Small intestine (tissue), 7 donors: ENCODE data around the gene ABCB8. TPM values are rescaled to one million over a fixed set of nuclear protein-coding genes. Genes with fewer than 3 reads are reported as not detected.

Source experiments
- DNase-seq, 2 donors: peaks; one replicate each; pipeline versions ENCODE4 v3.0.0 to v3.0.0-alpha.2; 2013
- FAIRE-seq: peaks from 2 replicates; lab custom pipeline; 2012; peaks lifted over from hg19 to GRCh38; lab: Jason Lieb, UNC
- H3K27ac ChIP-seq, 3 donors: one replicate each; pipeline ENCODE4 v1.5.1; 2013; ENCODE audit warnings: low read length in 2 of 3, mild to moderate bottlenecking in 2 of 3, control low read depth in 1 of 3, inconsistent platforms in 1 of 3, low read depth in 1 of 3, moderate library complexity in 1 of 3
- H3K27me3 ChIP-seq, 3 donors: one replicate each; pipeline ENCODE4 v1.6.1; 2013; ENCODE audit warnings: low read length in 3 of 3, inconsistent platforms in 1 of 3; ENCODE audit not compliant: control insufficient read depth in 3 of 3, insufficient read depth in 3 of 3
- H3K36me3 ChIP-seq, 3 donors: one replicate each; pipeline ENCODE4 v1.6.1; 2013; ENCODE audit warnings: low read length in 3 of 3, inconsistent platforms in 1 of 3, low read depth in 1 of 3, mild to moderate bottlenecking in 1 of 3, moderate library complexity in 1 of 3; ENCODE audit not compliant: control insufficient read depth in 3 of 3, insufficient read depth in 2 of 3
- H3K4me1 ChIP-seq, 3 donors: one replicate each; pipeline ENCODE4 v1.6.1; 2013; ENCODE audit warnings: low read length in 2 of 3, inconsistent platforms in 1 of 3, low read depth in 1 of 3, mild to moderate bottlenecking in 1 of 3, moderate library complexity in 1 of 3; ENCODE audit not compliant: control insufficient read depth in 3 of 3, insufficient read depth in 2 of 3
- H3K4me3 ChIP-seq, 3 donors: one replicate each; pipeline ENCODE4 v1.5.1; 2013; ENCODE audit warnings: low read length in 3 of 3, control low read depth in 1 of 3, inconsistent platforms in 1 of 3, low read depth in 1 of 3, mild to moderate bottlenecking in 1 of 3, moderate library complexity in 1 of 3
- H3K9me3 ChIP-seq, 2 donors: one replicate each; pipeline ENCODE4 v1.6.1; 2013; ENCODE audit warnings: low read depth in 1 of 2, low read length in 1 of 2; ENCODE audit not compliant: control insufficient read depth in 2 of 2, insufficient read depth in 1 of 2
- WGBS, 3 donors: extraction: QIAGEN DNeasy Blood & Tissue Kit; methylation state at CpG; one replicate each; pipeline ENCODE4 v1.1.7; 2013; 5-methylcytosine and 5-hydroxymethylcytosine counted together
- polyA plus RNA-seq, 4 donors: library from polyadenylated mRNA; stranded (reverse) in 3 of 4; unstranded in 1 of 4; fragments of 200-250 nt in 3 of 4; fragments of 120-200 nt in 1 of 4; gene quantifications; one replicate each; pipeline versions ENCODE4 v1.2.1 to v1.2.3, GENCODE V29; 2013
- donor health status: healthy with polysubstance abuse.
- donor health status: control.
- donor health status: control.
- donor health status: Bipolar disorder and iron deficiency.
- donor health status: healthy.

The ABCB8 gene
- polyA plus RNA-seq, 4 donors = 15.4 to 29.9 (median 16.2) TPM

- H3K9me3 ChIP-seq = peaks cover 0 to 17% of the 10 kb centered on the region in 2 donors
- FAIRE-seq (no peak), DNase-seq (peak in 1 of 2 donors; percentile 60)
- H3K4me3 ChIP-seq = no peak overlapping the region
- H3K36me3 ChIP-seq = no peaks in the 10 kb centered on the region
- peaks cover 0 to 14% (median 0%) of the 10 kb centered on the region in 3 donors for H3K4me1 ChIP-seq
- 39 to 44% (median 40%) methylated on average over 13 to 15 of the region's 15 CpGs for WGBS, 3 donors
- no peaks in the 10 kb centered on the region for H3K27me3 ChIP-seq
- H3K27ac ChIP-seq = no peak overlapping the region
Measured at GRCh38 chr7:150994141-150994837, 34.0 kb upstream of the ABCB8 start.

GRCh38 chr7:150994838-150995510 is 33.3 kb upstream of the ABCB8 start:
- peaks cover 0 to 14% (median 0%) of the 10 kb centered on the region in 3 donors for H3K4me1 ChIP-seq
- H3K27me3 ChIP-seq = no peaks in the 10 kb centered on the region
- H3K27ac ChIP-seq = no peak overlapping the region
- H3K36me3 ChIP-seq = no peaks in the 10 kb centered on the region
- WGBS, 3 donors = 61 to 71% (median 67%) methylated on average over 19 of the region's 19 CpGs
- peaks cover 0 to 14% of the 10 kb centered on the region in 2 donors for H3K9me3 ChIP-seq
- no peak overlapping the region for H3K4me3 ChIP-seq
- DNase-seq = no peak
- FAIRE-seq = no peak

GRCh38 chr7:150996376-150997074 is 31.7 kb upstream of the ABCB8 start:
- peak overlapping the region in 1 of 3 donors; percentile 8 for H3K4me3 ChIP-seq
- WGBS, 3 donors = 34 to 44% (median 37%) methylated on average over 31 of the region's 31 CpGs

GRCh38 chr7:150997075-150997511 is 31.2 kb upstream of the ABCB8 start:
- Histone ChIP-seq H3K27me3 (no peaks in the 10 kb centered on the region), H3K27ac (no peak overlapping the region), H3K4me3 (no peak overlapping the region), H3K9me3 (no peaks in the 10 kb centered on the region), H3K4me1 (peaks cover 0 to 14% (median 0%) of the 10 kb centered on the region in 3 donors), H3K36me3 (peaks cover 0 to 2% (median 0%) of the 10 kb centered on the region in 3 donors)
- DNase-seq = no peak
- WGBS, 3 donors = 77 to 87% (median 78%) methylated on average over 4 to 8 of the region's 8 CpGs
- FAIRE-seq = no peak

More at GRCh38 chr7:150996376-150997074, 31.7 kb upstream of the ABCB8 start:
- H3K27me3 ChIP-seq = no peaks in the 10 kb centered on the region
- H3K36me3 ChIP-seq = peaks cover 0 to 2% (median 0%) of the 10 kb centered on the region in 3 donors
- peaks cover 0 to 14% (median 0%) of the 10 kb centered on the region in 3 donors for H3K4me1 ChIP-seq
- H3K9me3 ChIP-seq = no peaks in the 10 kb centered on the region
- H3K27ac ChIP-seq = no peak overlapping the region
- FAIRE-seq (no peak), DNase-seq (peak in 1 of 2 donors; percentile 65)

GRCh38 chr7:150997817-150998216 is 30.4 kb upstream of the ABCB8 start:
- no peak for FAIRE-seq

GRCh38 chr7:150998341-150998740 is 29.9 kb upstream of the ABCB8 start:
- Histone ChIP-seq H3K27ac (no peak overlapping the region), H3K27me3 (no peaks in the 10 kb centered on the region), H3K4me1 (peaks cover 0 to 14% (median 0%) of the 10 kb centered on the region in 3 donors), H3K4me3 (no peak overlapping the region), H3K9me3 (no peaks in the 10 kb centered on the region), H3K36me3 (peaks cover 0 to 2% (median 0%) of the 10 kb centered on the region in 3 donors)
- FAIRE-seq (no peak), DNase-seq (no peak)
- WGBS, 3 donors = 75 to 87% (median 82%) methylated on average over 20 of the region's 20 CpGs

More at GRCh38 chr7:150997817-150998216, 30.4 kb upstream of the ABCB8 start:
- H3K4me1 ChIP-seq = peaks cover 0 to 14% (median 0%) of the 10 kb centered on the region in 3 donors
- no peak for DNase-seq
- H3K27ac ChIP-seq = no peak overlapping the region
- H3K9me3 ChIP-seq = no peaks in the 10 kb centered on the region
- no peaks in the 10 kb centered on the region for H3K27me3 ChIP-seq
- peaks cover 0 to 2% (median 0%) of the 10 kb centered on the region in 3 donors for H3K36me3 ChIP-seq
- WGBS, 3 donors = 79 to 91% (median 86%) methylated on average over 5 of the region's 5 CpGs
- H3K4me3 ChIP-seq = no peak overlapping the region

- H3K36me3 ChIP-seq = peaks cover 0 to 2% (median 0%) of the 10 kb centered on the region in 3 donors
- DNase-seq = no peak
- H3K27ac ChIP-seq = no peak overlapping the region
- peaks cover 0 to 14% (median 0%) of the 10 kb centered on the region in 3 donors for H3K4me1 ChIP-seq
- WGBS, 3 donors = 86 to 92% (median 87%) methylated on average over 12 of the region's 12 CpGs
- no peak for FAIRE-seq
- no peak overlapping the region for H3K4me3 ChIP-seq
- no peaks in the 10 kb centered on the region for H3K27me3 ChIP-seq
- H3K9me3 ChIP-seq = no peaks in the 10 kb centered on the region
Measured at GRCh38 chr7:150999001-150999400, 29.2 kb upstream of the ABCB8 start.
